PFSK-1 (cell line): ENCODE data around the gene TUBA1B.

Source experiments
- FOXP2 ChIP-seq: optimal IDR thresholded peaks from 2 replicates; pipeline ENCODE3; 2011; ENCODE audit warnings: borderline replicate concordance, control low read depth, inconsistent platforms; ENCODE audit not compliant: insufficient read depth; ENCODE audit errors: extremely low read length, extremely low read depth
- POLR2AphosphoS5 ChIP-seq: IDR thresholded peaks from 2 replicates; pipeline ENCODE4 v1.6.1; 2012; ENCODE audit warnings: low read depth, mild to moderate bottlenecking, control low read depth, low read length, moderate library complexity
- SIN3A ChIP-seq: IDR thresholded peaks from 2 replicates; pipeline ENCODE4 v1.6.1; 2012; ENCODE audit warnings: mild to moderate bottlenecking, low read length, moderate library complexity, borderline replicate concordance; ENCODE audit not compliant: insufficient read depth
- TAF1 ChIP-seq: IDR thresholded peaks from 2 replicates; pipeline ENCODE4 v1.6.1; 2012; ENCODE audit warnings: low read length, control low read depth, borderline replicate concordance; ENCODE audit not compliant: insufficient read depth
- TF ChIP-seq, protein P1 (sequence below), 2 experiments: IDR thresholded peaks; 2 replicates each; pipeline versions ENCODE4 v1.6.1 to v1.8.0; 2011 to 2012; ENCODE audit warnings: low read depth in 2 of 2, low read length in 2 of 2, control low read depth in 1 of 2, inconsistent platforms in 1 of 2, mild to moderate bottlenecking in 1 of 2, moderate library complexity in 1 of 2; ENCODE audit not compliant: insufficient read depth in 1 of 2

Gene TUBA1B

DNA sequence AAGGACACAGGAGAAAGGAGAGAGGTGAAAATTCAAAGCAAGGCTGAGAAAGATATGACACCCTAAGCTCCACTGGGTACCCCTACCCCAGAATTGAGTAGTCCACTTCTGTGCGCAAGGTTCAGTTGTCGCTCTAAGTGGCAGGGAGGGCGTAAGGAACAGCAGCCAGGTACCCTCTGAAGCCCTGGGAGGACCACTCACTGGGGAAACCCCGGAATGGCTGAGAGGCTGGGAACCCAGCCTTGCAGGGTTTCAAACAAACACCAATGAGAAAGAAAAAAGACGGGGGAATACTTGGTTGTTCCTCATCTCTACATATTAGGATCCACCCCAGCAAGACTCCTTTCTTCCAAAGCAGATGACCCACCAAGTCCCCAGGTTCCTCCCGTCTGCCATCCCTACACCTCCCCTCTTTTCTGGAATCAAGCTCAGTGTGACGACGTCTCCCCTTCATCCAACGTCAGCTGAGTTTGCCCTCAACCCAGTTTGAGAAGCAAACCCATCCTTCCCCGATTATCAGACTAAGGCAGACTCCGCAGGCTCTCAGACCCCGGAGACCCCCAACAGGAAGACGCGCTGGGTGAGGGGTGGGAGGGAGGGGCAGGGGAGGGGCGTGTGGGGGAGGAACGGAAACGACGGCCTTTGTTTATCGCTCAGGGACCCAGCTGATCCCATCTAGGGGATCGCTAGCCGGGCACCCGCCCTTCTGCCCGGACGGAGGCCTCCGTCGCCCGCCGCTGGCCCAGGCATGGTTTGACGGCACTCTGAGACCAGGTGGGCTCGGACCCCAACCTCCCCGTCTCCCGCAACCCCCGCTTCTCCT is 21.3 kb downstream of the TUBA1B start:
- TF ChIP-seq POLR2AphosphoS5 (no peak), TAF1 (0 out of 2 replicates have a peak, but pooled peaks have one; percentile 16), FOXP2 (no peak), SIN3A (peak; percentile 39; the same call in 1 of the 2 replicates)
- TF ChIP-seq, protein P1, sequence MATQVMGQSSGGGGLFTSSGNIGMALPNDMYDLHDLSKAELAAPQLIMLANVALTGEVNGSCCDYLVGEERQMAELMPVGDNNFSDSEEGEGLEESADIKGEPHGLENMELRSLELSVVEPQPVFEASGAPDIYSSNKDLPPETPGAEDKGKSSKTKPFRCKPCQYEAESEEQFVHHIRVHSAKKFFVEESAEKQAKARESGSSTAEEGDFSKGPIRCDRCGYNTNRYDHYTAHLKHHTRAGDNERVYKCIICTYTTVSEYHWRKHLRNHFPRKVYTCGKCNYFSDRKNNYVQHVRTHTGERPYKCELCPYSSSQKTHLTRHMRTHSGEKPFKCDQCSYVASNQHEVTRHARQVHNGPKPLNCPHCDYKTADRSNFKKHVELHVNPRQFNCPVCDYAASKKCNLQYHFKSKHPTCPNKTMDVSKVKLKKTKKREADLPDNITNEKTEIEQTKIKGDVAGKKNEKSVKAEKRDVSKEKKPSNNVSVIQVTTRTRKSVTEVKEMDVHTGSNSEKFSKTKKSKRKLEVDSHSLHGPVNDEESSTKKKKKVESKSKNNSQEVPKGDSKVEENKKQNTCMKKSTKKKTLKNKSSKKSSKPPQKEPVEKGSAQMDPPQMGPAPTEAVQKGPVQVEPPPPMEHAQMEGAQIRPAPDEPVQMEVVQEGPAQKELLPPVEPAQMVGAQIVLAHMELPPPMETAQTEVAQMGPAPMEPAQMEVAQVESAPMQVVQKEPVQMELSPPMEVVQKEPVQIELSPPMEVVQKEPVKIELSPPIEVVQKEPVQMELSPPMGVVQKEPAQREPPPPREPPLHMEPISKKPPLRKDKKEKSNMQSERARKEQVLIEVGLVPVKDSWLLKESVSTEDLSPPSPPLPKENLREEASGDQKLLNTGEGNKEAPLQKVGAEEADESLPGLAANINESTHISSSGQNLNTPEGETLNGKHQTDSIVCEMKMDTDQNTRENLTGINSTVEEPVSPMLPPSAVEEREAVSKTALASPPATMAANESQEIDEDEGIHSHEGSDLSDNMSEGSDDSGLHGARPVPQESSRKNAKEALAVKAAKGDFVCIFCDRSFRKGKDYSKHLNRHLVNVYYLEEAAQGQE (IDR thresholded peaks at IDR 0.05; ENCODE audit: insufficient read depth in 1 of 2, low read depth in 2 of 2, low read length in 2 of 2): no peak

DNA sequence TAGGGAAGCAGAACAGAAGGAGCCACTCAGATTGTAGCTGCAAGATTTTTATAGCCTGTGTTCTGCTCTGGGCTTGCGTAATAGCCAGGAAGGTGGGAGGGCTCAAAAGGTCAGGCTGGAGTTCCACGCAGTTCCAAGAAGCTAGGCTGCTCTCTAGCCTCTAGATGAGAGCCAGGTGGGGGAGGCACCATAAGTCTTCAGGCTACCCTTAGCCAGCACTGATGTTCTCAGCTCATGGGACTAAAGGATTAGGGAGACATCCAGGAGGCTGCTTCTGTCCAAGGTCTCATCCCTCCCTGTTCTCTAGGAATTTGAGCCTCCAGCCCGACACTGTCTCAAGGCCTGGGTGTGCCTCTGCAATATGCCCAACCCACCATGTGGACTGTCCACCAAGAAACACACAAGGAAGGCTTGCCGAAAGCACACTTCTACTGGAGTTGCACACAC is 22.2 kb downstream of the TUBA1B start:
- TF ChIP-seq TAF1 (0 out of 2 replicates have a peak, but pooled peaks have one; percentile 11), POLR2AphosphoS5 (0 out of 2 replicates have a peak, but pooled peaks have one; percentile 21), SIN3A (no peak), FOXP2 (no peak)
- TF ChIP-seq, protein P1 (IDR thresholded peaks at IDR 0.05; ENCODE audit: insufficient read depth in 1 of 2, low read depth in 2 of 2, low read length in 2 of 2): peak in 1 of 2 experiments; percentile 71; a peak in 2 of 4 replicates

DNA sequence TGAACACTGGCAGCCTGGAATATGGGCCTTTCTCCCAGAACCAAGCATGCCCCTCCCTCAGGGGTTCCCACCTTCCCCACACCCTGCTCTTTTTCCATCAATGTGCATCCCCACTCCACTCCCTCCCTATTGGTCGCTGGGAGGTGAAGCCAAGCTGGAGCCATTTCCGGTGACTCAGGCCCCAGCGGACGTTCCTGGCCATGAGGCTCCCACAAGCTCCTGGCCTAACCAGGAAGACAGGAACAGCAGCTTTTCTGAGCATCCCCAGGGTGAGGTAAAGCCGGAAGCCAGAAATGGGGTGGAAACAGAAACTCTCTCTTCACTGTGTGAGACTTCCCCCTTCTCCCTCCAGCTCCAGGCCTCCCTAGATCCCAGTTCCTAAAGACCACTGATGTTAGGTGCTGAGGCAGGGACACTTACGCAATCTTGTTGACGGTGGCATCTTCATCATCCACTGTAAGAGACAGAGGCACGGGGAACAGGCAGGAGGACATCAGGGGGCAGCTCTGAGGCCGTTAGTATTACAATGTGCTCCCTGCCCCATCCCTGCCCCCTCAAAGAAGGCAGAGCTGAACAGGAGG is 25.6 kb downstream of the TUBA1B start:
- no peak for TF ChIP-seq TAF1
- TF ChIP-seq FOXP2: no peak
- TF ChIP-seq SIN3A: no peak
- TF ChIP-seq, protein P1 (IDR thresholded peaks at IDR 0.05; ENCODE audit: insufficient read depth in 1 of 2, low read depth in 2 of 2, low read length in 2 of 2): no peak
- no peak for TF ChIP-seq POLR2AphosphoS5

DNA sequence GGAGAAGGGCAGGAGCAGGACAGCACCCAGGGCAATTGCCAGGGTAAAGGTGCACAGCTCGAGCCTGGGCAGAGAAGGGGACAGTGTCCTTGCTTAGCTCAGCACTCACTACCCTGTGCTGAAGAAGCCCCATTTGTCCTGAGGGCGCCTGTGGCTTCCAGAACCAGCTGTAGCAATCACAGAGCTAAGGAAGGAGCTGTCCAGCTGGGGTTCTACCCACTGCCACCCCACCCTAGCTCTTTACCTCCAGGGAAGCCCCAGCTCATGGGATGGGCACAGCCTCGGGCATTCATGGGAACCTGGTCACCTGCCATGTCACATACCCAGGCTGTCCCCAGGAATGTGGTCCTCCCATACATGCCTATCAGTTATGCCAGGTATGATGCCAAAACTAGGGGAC is 26.4 kb downstream of the TUBA1B start:
- TF ChIP-seq, protein P1 (IDR thresholded peaks at IDR 0.05; ENCODE audit: insufficient read depth in 1 of 2, low read depth in 2 of 2, low read length in 2 of 2): peak; percentile 11 to 54; a peak in 1 of 4 replicates
- no peak for TF ChIP-seq TAF1
